Stimulated activated memory B cell treated with anti-CD40 and anti-IgM and Interleukin-4, amounts not matched to agents 10 μg/mL and 1 μg/mL and 100 μg/mL, for 72 hours (primary cell): ENCODE measurements around the gene SYNE4.
"Not testable (repeated sequence)": the region's sequence is repeated elsewhere in the genome, so short reads cannot be mapped to it uniquely, and the experiment has no call there.

Experiments used
- ATAC-seq: fragments of 150-1000 bp; cut with Tn5 transposase; 2 replicates; pipeline ENCODE4 v1.10.0; 2021
- H3K27ac Mint-ChIP-seq: one replicate; pipeline ENCODE4 v1.8.0; 2022; ENCODE audit warnings: mild to moderate bottlenecking, mixed read lengths
- H3K27me3 Mint-ChIP-seq: one replicate; pipeline ENCODE4 v1.8.0; 2022; ENCODE audit warnings: mixed read lengths
- H3K36me3 Mint-ChIP-seq: one replicate; pipeline ENCODE4 v1.8.0; 2022; ENCODE audit warnings: mixed read lengths
- H3K4me1 Mint-ChIP-seq: one replicate; pipeline ENCODE4 v1.8.0; 2022; ENCODE audit warnings: mixed read lengths
- H3K4me3 Mint-ChIP-seq: one replicate; pipeline ENCODE4 v1.8.0; 2022; ENCODE audit warnings: mild to moderate bottlenecking, moderate library complexity, mixed read lengths
- H3K9me3 Mint-ChIP-seq: one replicate; pipeline ENCODE4 v1.8.0; 2022; ENCODE audit warnings: mixed read lengths

The SYNE4 gene

DNA sequence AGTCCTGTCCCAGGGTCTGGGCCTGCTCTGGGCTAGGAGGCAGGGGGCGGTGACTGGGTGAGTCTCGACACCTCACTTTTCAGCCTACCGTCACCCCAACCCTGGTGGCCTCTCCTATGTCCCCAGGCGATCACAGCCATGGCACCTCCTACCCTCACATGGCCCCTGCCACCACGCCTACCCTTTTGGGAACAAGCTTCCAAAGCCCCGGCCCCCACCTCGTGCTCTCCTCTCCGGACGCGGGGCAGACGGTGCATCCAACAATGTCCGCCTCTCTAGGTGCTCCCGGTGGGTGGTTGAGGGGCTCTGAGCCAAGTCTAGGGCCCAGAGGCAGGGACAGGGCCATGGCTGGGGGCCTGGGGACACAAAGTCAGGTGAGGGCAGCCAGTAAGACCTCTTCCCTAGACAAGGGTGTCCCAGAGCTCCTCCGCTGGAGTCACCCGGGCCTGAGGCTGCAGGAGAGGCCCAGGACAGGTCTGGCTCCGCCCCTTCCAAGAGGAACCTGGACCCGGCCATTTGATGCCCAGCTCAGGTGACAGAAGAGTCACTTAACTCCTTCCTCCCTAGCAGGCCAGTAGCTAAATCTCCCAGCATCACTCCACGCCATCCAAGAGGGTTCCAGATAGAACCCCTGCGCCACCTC lies at the start of gene SYNE4:
TSS of gene SYNE4 (minus strand) at position 478 of the 643 bp plus-strand sequence. CDS start at position 346, 132 bp downstream.
- Mint-ChIP-seq H3K4me1 (peaks cover 28% of the 10 kb centered on the region), H3K27me3 (no peaks in the 10 kb centered on the region), H3K4me3 (peak within 1 kb of the TSS; percentile 50), H3K9me3 (no peaks in the 10 kb centered on the region), H3K36me3 (peaks cover 17% of the 10 kb centered on the region), H3K27ac (peak within 1 kb of the TSS; percentile 33)
- no peak for ATAC-seq

GRCh38 chr19:36054733-36055686 lies 46.4 kb upstream of the SYNE4 start, which contains the start of gene WDR62:
WDR62 (plus strand) TSS chr19:36054897; CDS start chr19:36054972, 75 bp downstream.
- peak within 1 kb of the TSS; percentile 95 for H3K4me3 Mint-ChIP-seq
- ATAC-seq = peak; percentile 91
- H3K36me3 Mint-ChIP-seq = no peaks in the 10 kb centered on the region
- H3K9me3 Mint-ChIP-seq = no peaks in the 10 kb centered on the region
- peaks cover 13% of the 10 kb centered on the region for H3K4me1 Mint-ChIP-seq
- H3K27ac Mint-ChIP-seq = peak within 1 kb of the TSS; percentile 85
- no peaks in the 10 kb centered on the region for H3K27me3 Mint-ChIP-seq

DNA sequence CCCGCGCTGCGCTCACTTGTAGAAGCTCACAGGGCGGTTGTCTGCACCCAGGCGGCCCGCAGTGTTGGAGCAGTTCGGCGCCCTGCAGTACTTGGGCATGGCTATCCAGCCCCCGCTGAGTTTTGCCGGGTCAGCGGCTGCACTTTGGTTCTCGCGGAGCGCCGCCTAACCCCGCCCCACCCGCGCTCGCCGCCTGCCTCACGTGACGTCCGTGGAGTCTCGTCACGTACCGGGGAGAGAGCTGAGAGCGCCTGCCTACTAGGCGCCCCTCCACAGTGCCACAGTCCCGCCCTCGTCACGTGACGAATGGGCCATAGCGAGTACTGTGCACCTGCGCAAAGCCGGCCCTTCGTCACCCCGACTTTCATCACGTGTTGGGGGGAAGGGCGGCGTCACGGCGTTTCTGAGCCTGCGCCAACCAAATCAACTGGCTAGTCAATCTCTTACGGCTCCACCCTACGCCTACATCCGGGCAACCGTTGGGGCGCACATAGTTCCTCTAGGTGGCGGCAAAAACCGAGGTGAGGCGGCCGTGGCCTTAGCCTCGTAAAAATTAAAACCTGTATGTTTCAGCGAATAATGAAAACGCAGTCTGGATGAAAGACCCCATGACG lies 45.6 kb upstream of the SYNE4 start, which contains the start of gene THAP8:
TSS of gene THAP8 (minus strand) at position 167 of the 614 bp plus-strand sequence. CDS start at position 99, 68 bp downstream.
- no peaks in the 10 kb centered on the region for H3K9me3 Mint-ChIP-seq
- no peaks in the 10 kb centered on the region for H3K36me3 Mint-ChIP-seq
- peak within 1 kb of the TSS; percentile 85 for H3K27ac Mint-ChIP-seq
- ATAC-seq = peak; percentile 95
- peak within 1 kb of the TSS; percentile 95 for H3K4me3 Mint-ChIP-seq
- H3K4me1 Mint-ChIP-seq = peaks cover 13% of the 10 kb centered on the region
- no peaks in the 10 kb centered on the region for H3K27me3 Mint-ChIP-seq

- no peaks in the 10 kb centered on the region for H3K36me3 Mint-ChIP-seq
- H3K27me3 Mint-ChIP-seq = no peaks in the 10 kb centered on the region
- no peak for ATAC-seq
- no peak overlapping the region for H3K27ac Mint-ChIP-seq
- peaks cover 13% of the 10 kb centered on the region for H3K4me1 Mint-ChIP-seq
- H3K9me3 Mint-ChIP-seq = no peaks in the 10 kb centered on the region
- H3K4me3 Mint-ChIP-seq = no peak overlapping the region
Observed at GRCh38 chr19:36051637-36052036, 43.0 kb upstream of the SYNE4 start.

DNA sequence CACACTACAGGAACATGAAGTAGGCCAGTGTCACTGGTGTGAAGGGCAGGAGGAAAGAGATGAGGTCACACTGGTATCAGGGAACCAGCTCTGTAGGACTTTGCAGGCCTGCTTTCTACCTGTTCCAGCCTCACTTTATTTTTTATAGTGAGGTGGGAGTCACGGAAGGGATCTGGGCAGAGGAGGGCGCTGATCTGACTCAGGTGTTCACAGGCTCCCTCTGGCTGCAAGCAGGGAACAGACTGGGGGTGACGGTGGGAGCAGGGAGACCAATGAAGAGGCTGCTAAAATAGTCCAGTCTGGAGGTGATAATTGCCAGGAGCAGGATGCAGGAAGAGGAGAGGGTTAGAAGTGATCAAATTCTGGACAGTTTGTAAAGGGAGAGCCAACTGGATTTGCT lies 42.6 kb upstream of the SYNE4 start:
- H3K27me3 Mint-ChIP-seq = no peaks in the 10 kb centered on the region
- no peaks in the 10 kb centered on the region for H3K9me3 Mint-ChIP-seq
- H3K4me3 Mint-ChIP-seq = no peak overlapping the region
- ATAC-seq = no peak
- H3K27ac Mint-ChIP-seq = no peak overlapping the region
- peaks cover 2% of the 10 kb centered on the region for H3K36me3 Mint-ChIP-seq
- H3K4me1 Mint-ChIP-seq = peaks cover 13% of the 10 kb centered on the region

DNA sequence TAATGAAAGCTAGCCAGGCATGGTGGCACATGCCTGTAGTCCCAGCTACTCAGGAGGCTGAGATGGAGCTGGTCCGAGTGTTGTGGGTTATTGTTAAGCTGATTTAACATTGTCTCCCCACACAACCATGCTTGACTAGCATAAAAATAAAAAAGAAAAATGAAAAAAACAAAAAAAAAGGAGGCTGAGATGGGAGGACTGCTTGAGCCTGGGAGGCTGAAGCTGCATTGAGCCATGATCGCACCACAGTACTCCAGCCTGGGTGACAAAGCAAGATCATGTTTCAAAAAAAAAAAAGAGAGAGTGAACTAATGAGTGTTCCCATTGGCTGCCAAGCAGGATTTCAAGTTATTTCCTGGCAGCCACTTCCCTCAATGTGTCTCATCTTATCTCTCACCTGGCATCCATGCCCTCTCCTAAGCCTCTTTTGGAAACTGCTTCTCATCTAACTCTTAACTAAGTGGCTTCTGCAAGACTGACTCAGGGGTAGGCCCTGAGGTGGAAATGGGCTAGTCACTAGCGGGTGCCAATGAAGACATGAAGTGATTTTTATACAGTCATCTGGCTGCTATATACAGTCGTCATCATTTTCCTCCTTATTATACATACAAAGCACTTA lies 40.6 kb upstream of the SYNE4 start:
- Mint-ChIP-seq H3K27me3 (no peaks in the 10 kb centered on the region), H3K4me3 (no peak overlapping the region), H3K27ac (no peak overlapping the region), H3K4me1 (peaks cover 6% of the 10 kb centered on the region), H3K36me3 (peaks cover 13% of the 10 kb centered on the region), H3K9me3 (no peaks in the 10 kb centered on the region)
- ATAC-seq = no peak

GRCh38 chr19:36047835-36048234 lies 39.2 kb upstream of the SYNE4 start:
- no peaks in the 10 kb centered on the region for H3K9me3 Mint-ChIP-seq
- H3K4me1 Mint-ChIP-seq = peaks cover 6% of the 10 kb centered on the region
- no peaks in the 10 kb centered on the region for H3K27me3 Mint-ChIP-seq
- no peak overlapping the region for H3K4me3 Mint-ChIP-seq
- peaks cover 13% of the 10 kb centered on the region for H3K36me3 Mint-ChIP-seq
- ATAC-seq = no peak
- no peak overlapping the region for H3K27ac Mint-ChIP-seq

GRCh38 chr19:36046443-36047050 lies 37.9 kb upstream of the SYNE4 start:
- no peaks in the 10 kb centered on the region for H3K27me3 Mint-ChIP-seq
- H3K4me3 Mint-ChIP-seq = no peak overlapping the region
- H3K27ac Mint-ChIP-seq = no peak overlapping the region
- peaks cover 6% of the 10 kb centered on the region for H3K4me1 Mint-ChIP-seq
- H3K36me3 Mint-ChIP-seq = peaks cover 13% of the 10 kb centered on the region
- ATAC-seq = no peak
- no peaks in the 10 kb centered on the region for H3K9me3 Mint-ChIP-seq

- no peak overlapping the region for H3K27ac Mint-ChIP-seq
- no peaks in the 10 kb centered on the region for H3K27me3 Mint-ChIP-seq
- H3K4me3 Mint-ChIP-seq = no peak overlapping the region
- ATAC-seq = no peak
- H3K4me1 Mint-ChIP-seq = no peaks in the 10 kb centered on the region
- H3K36me3 Mint-ChIP-seq = peaks cover 13% of the 10 kb centered on the region
- H3K9me3 Mint-ChIP-seq = no peaks in the 10 kb centered on the region
Observed at GRCh38 chr19:36043952-36044351, 35.3 kb upstream of the SYNE4 start.

DNA sequence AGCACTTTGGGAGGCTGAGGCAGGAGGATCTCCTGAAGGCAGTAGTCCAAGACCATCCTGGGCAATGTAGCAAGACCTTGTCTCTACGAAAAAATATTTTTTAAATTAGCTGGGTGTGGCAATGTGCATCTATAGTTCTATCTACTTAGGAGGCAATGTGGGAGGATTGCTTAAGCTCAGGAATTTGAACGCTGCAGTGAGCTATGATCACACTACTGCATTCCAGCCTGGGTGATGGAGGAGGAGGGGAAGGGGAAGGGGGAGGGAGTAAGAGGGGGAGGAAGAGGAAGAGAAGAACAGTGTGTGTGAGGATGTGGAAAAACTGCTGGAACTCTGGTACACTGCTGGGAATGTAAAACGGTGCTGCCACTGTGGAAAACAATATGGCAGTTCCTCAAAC lies 33.2 kb upstream of the SYNE4 start:
- H3K4me1 Mint-ChIP-seq = no peaks in the 10 kb centered on the region
- H3K4me3 Mint-ChIP-seq = no peak overlapping the region
- H3K27ac Mint-ChIP-seq = no peak overlapping the region
- no peaks in the 10 kb centered on the region for H3K27me3 Mint-ChIP-seq
- peaks cover 19% of the 10 kb centered on the region for H3K36me3 Mint-ChIP-seq
- no peaks in the 10 kb centered on the region for H3K9me3 Mint-ChIP-seq
- no peak for ATAC-seq

DNA sequence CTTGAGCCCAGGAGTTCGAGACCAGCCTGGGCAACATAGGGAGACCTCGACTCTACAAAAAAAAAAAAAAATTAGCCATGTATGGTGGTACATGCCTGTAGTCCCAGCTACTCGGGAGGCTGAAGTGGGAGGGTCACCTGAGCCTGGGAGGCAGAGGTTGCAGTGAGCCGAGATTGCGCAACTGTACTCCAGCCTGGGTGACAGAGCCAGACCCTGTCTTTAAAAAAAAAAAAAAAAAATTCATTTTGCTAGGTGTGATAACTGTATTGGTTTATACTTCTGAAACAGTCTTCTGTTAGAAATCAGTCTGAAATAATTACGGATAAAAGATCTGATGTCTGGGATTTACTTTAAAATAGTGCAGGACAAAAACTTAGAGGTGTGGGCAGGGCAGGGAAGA lies 32.5 kb upstream of the SYNE4 start:
- not testable (repeated sequence) for H3K27ac Mint-ChIP-seq, H3K27me3 Mint-ChIP-seq, H3K4me1 Mint-ChIP-seq, ATAC-seq, H3K9me3 Mint-ChIP-seq, H3K4me3 Mint-ChIP-seq
- peaks cover 16% of the 10 kb centered on the region for H3K36me3 Mint-ChIP-seq

DNA sequence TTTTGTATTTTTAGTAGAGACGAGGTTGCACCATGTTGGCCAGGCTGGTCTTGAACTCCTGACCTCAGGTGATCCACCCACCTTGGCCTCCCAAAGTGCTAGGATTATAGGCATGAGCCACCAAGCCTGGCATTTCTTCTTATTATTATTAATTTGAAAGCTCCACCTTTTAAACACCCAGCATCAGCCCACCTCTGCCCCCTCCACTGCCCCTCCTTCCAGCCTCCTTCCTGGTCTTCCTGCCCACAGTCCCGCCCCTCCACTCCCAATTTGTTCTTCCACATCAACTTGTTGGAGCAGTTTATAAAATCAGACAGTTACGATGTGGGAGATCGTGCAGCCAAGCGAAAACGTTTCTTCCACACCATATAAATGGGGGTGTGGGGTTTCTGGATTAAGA lies 31.9 kb upstream of the SYNE4 start:
- no peak for ATAC-seq
- Mint-ChIP-seq H3K36me3 (peaks cover 15% of the 10 kb centered on the region), H3K27ac (no peak overlapping the region), H3K9me3 (no peaks in the 10 kb centered on the region), H3K27me3 (no peaks in the 10 kb centered on the region), H3K4me1 (no peaks in the 10 kb centered on the region), H3K4me3 (no peak overlapping the region)

DNA sequence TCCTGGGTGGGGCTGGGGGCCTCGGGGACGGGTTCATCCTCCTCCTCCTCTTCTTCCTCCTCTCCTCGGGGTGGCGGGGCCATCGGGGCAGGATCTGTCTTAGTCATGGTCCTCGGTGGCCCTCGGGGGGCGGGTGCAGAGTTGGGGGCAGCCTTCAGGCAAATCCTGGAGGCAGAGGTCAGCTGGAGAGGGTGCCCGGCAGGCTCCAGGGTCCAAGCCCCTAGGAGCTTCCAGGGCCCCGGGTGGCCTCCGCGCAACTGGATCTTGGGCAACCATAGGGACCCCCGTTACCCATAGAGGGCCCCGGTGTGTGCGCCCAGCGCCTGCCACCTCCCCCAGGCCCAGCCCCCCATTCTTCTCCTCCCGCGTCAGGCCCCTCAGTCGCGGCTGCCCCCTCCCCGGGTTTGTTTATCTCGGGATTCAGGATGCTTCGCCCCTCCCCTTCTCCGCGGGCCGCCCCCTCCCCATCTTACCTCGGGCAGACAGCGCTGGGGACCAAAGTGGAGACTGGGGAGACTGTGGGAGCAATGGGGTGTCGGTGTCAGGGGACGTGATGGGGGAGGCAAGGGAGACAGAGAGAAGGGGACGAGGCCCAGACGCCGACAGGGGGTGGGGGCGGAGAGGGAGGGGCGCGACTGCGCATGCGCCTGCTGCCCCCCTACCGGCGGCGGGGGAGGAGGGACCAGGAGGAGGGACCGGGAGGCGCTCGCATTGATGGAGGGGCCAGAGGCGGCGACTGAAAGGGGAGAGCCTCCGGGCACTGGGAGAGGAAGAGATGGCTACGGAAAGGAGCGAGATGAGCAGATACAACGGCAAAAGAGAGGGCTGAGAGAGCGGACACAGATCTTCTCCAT lies 23.9 kb upstream of the SYNE4 start, which contains the start of gene CLIP3:
TSS of gene CLIP3 (minus strand) at position 623 of the 854 bp plus-strand sequence. CDS start at position 107, 516 bp downstream.
- H3K4me1 Mint-ChIP-seq = peaks cover 7% of the 10 kb centered on the region
- H3K27ac Mint-ChIP-seq = no peak within 1 kb of the TSS
- no peaks in the 10 kb centered on the region for H3K9me3 Mint-ChIP-seq
- peaks cover 52% of the 10 kb centered on the region for H3K36me3 Mint-ChIP-seq
- no peaks in the 10 kb centered on the region for H3K27me3 Mint-ChIP-seq
- ATAC-seq = peak; percentile 32
- peak within 1 kb of the TSS; percentile 29 for H3K4me3 Mint-ChIP-seq

GRCh38 chr19:36031308-36031707 lies 22.7 kb upstream of the SYNE4 start:
- Mint-ChIP-seq H3K27ac (no peak overlapping the region), H3K4me1 (peaks cover 7% of the 10 kb centered on the region), H3K4me3 (no peak overlapping the region), H3K27me3 (no peaks in the 10 kb centered on the region), H3K9me3 (no peaks in the 10 kb centered on the region), H3K36me3 (peaks cover 45% of the 10 kb centered on the region)
- ATAC-seq = no peak
